Mesenteric fat pad (tissue), 1 donor: Measurements from ENCODE around the gene BIN1. TPM values are rescaled to one million over a fixed set of nuclear protein-coding genes. Genes with fewer than 3 reads are reported as not detected.
"Not testable (repeated sequence)": the region's sequence is repeated elsewhere in the genome, so short reads cannot be mapped to it uniquely, and the experiment has no call there.

Source experiments
- DNase-seq: peaks from one replicate; pipeline ENCODE4 v3.0.0-alpha.2; 2020; ENCODE audit warnings: low spot score
- total RNA-seq: library from RNA; stranded (reverse); fragmentation: NEBNext Ultra II Directional; extraction: Animal tissue kit (Norgen Biotek cat#: 25700); gene quantifications from one replicate; pipeline ENCODE4 v1.2.1, GENCODE V29; 2021
- donor health status: DM: yes; HTN: yes; CAD: no.

The BIN1 gene
- total RNA-seq, 1 donor from 2014 or later, result 87.0 TPM

- no peak for DNase-seq
Measured at GRCh38 chr2:127029350-127030051, 77.5 kb downstream of the BIN1 start.

GRCh38 chr2:127028745-127029144 is 78.2 kb downstream of the BIN1 start:
- DNase-seq, result not testable (repeated sequence)

- no peak for DNase-seq
Measured at GRCh38 chr2:127027715-127028114, 79.2 kb downstream of the BIN1 start.

GRCh38 chr2:127025359-127026166 is 81.4 kb downstream of the BIN1 start:
- DNase-seq, result no peak

- DNase-seq, result no peak
Measured at GRCh38 chr2:127024769-127025358, 82.1 kb downstream of the BIN1 start.

- no peak for DNase-seq
Measured at GRCh38 chr2:127023504-127023903, 83.5 kb downstream of the BIN1 start.

- DNase-seq, result no peak
Measured at GRCh38 chr2:127022817-127023216, 84.1 kb downstream of the BIN1 start.

GRCh38 chr2:127020536-127020935 is 86.4 kb downstream of the BIN1 start:
- DNase-seq, result no peak

GRCh38 chr2:127017548-127017947 is 89.4 kb downstream of the BIN1 start:
- DNase-seq, result no peak

- DNase-seq, result no peak
Measured at GRCh38 chr2:127016329-127016728, 90.6 kb downstream of the BIN1 start.

- no peak for DNase-seq
Measured at GRCh38 chr2:127015106-127015910, 91.6 kb downstream of the BIN1 start.

- no peak for DNase-seq
Measured at GRCh38 chr2:127014630-127015029, 92.3 kb downstream of the BIN1 start.

- DNase-seq, result no peak
Measured at GRCh38 chr2:127014224-127014623, 92.7 kb downstream of the BIN1 start.

GRCh38 chr2:127012868-127013267 is 94.1 kb downstream of the BIN1 start:
- DNase-seq, result no peak

GRCh38 chr2:127012215-127012614 is 94.7 kb downstream of the BIN1 start:
- no peak for DNase-seq

GRCh38 chr2:127011796-127012195 is 95.2 kb downstream of the BIN1 start:
- no peak for DNase-seq

- no peak for DNase-seq
Measured at GRCh38 chr2:127011231-127011661, 95.7 kb downstream of the BIN1 start.

- DNase-seq, result no peak
Measured at GRCh38 chr2:127008265-127009015, 98.5 kb downstream of the BIN1 start.

GRCh38 chr2:127007652-127008051 is 99.3 kb downstream of the BIN1 start:
- DNase-seq, result no peak

- DNase-seq, result no peak
Measured at GRCh38 chr2:127006962-127007361, 100.0 kb downstream of the BIN1 start.
